Activated naive CD4-positive, alpha-beta T cell treated with Interleukin-2 at 50 U/mL for 16 hours (primary cell): ENCODE measurements around the gene IGSF8.

ENCODE experiments used
- DNase-seq: peaks from one replicate; pipeline ENCODE4 v3.0.0-alpha.2; 2020

The IGSF8 gene, protein sequence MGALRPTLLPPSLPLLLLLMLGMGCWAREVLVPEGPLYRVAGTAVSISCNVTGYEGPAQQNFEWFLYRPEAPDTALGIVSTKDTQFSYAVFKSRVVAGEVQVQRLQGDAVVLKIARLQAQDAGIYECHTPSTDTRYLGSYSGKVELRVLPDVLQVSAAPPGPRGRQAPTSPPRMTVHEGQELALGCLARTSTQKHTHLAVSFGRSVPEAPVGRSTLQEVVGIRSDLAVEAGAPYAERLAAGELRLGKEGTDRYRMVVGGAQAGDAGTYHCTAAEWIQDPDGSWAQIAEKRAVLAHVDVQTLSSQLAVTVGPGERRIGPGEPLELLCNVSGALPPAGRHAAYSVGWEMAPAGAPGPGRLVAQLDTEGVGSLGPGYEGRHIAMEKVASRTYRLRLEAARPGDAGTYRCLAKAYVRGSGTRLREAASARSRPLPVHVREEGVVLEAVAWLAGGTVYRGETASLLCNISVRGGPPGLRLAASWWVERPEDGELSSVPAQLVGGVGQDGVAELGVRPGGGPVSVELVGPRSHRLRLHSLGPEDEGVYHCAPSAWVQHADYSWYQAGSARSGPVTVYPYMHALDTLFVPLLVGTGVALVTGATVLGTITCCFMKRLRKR

GRCh38 chr1:160097911-160098851, at the start of gene IGSF8:
TSS of gene IGSF8 (minus strand) at chr1:160098619. CDS start at chr1:160098472, 147 bp downstream.
- DNase-seq, result peak; percentile 89

DNA sequence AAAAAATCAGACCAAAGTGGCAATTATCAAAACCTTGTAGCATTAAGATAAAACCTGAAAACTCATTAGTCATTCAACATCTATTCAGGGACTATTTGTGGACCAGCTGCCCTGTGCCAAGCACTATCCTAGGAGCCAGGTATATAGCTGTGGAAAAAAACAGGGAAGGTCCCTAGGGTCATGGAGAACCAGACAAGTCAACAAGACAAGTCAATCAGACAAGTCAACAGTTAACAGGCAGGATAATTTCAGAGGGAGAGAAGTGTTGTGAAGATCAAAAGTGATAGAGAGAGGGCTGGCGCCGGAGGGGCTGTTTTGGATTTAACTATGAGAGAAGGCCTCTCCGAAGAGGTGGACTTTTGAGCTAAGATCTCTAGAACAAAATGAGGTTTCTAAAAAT, 49.7 kb upstream of the IGSF8 start:
- no peak for DNase-seq

- no peak for DNase-seq
Measured at GRCh38 chr1:160146107-160146506, 47.7 kb upstream of the IGSF8 start.

- no peak for DNase-seq
Measured at GRCh38 chr1:160144921-160145320, 46.5 kb upstream of the IGSF8 start.

DNA sequence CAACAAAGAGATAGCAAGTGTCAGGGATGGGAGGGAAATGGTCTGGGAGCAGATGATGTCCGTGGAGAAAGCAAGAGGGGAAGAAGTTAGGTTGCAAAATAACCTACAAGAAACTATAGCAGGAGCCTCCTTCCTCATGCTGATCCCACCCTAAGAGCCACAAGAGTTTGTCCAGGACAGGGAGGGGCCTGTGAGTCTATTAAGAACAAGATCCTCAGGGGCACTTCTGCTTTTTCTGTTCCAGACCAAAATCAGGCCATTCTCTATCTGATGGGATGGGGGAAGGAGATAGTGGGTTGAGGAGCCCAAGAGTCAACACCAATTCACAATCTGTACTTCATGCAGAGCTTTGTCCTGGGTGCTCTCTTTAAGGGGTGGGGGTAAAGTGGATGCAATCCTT, 45.3 kb upstream of the IGSF8 start:
- no peak for DNase-seq

- no peak for DNase-seq
Measured at GRCh38 chr1:160139840-160140239, 41.4 kb upstream of the IGSF8 start.

DNA sequence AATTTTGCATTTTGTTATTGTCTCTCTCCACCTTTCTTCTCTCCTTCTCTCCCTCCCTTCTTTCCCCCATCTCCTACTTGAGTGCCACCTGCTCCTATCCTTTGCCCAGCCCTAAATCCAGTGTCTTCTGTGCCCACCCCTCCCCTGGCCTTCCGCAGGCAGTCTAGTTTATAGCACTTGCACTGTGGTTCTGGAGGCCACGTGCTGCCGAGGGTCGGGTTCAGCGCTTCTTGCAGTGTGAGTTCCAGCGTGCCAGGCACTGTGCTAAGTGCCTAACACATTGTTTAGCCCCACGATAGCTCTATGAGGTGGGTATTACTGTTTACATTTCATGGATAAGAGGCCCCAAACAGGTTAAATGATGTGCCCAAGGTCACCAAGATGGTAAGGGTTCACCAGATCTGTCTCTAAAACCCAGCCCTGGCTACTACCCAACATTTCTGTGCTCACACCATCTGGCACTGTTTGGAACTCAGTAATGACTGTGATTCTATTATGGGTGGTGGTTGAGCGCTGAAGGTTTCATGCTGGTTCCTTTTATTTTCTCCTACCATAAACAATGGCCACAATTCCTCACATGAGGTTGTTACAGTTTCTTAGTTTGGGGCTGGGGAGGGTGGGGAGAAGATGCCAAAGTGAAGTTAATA, 38.9 kb upstream of the IGSF8 start:
- no peak for DNase-seq

- no peak for DNase-seq
Measured at GRCh38 chr1:160136926-160137200, 38.4 kb upstream of the IGSF8 start.

GRCh38 chr1:160136121-160136925, 37.9 kb upstream of the IGSF8 start:
- no peak for DNase-seq

DNA sequence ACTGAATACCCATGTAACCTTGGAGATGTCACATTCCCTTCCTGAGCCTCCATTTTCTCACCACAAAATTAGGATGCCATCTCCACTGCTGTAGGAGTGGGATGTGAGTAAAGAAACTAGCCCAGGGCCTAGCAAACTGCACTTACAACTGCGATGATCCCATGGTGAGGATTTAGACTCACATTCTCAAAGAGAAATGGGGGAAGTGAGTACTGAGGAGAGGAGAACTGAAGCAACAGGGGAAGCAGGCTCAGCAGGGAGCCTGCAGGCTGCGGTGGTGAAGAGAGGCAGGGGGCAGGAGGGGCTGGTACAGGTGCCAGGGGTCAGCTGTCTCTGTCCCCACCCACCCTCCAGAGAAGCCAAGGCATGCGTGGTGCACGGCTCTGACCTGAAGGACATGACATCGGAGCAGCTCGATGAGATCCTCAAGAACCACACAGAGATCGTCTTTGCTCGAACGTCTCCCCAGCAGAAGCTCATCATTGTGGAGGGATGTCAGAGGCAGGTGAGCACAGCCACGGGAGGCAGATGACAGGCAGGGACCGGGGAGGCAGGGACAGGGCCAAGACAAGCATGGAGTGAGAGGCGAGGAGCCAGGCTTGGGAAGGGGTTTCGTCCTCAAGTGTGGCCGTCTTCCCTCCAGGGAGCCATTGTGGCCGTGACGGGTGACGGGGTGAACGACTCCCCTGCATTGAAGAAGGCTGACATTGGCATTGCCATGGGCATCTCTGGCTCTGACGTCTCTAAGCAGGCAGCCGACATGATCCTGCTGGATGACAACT, 36.6 kb upstream of the IGSF8 start:
- no peak for DNase-seq

DNA sequence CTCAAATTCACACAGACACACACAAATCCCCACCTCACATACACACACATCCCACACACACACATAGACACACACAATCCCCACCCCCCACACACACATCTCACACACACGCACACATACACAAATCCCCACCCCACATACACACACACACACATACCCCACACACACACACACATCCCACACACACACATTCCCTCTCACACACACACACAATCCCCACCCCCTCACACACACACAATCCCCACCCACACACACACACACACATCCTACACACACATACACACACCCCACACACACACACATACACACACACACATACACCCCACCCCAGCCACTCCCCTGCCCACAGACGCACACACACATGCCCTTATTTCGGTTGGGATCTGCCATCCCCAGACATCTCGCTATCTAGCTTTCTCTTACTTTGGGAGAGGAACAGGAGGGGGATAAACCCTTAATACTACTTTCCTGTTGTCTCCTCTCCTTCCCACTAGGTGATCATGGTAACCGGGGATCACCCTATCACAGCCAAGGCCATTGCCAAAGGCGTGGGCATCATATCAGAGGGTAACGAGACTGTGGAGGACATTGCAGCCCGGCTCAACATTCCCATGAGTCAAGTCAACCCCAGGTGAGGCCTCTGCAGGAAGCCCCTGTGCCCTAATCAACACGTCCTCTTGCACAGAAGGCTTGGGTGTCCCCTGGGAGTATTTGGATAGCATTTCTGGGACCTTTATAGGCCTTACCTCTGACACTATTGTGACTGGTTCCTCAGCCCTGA, 35.8 kb upstream of the IGSF8 start:
- DNase-seq, result no peak

- DNase-seq, result no peak
Measured at GRCh38 chr1:160131803-160132565, 33.6 kb upstream of the IGSF8 start.

GRCh38 chr1:160130939-160131338, 32.5 kb upstream of the IGSF8 start:
- no peak for DNase-seq

GRCh38 chr1:160130486-160130885, 32.1 kb upstream of the IGSF8 start:
- no peak for DNase-seq

- DNase-seq, result no peak
Measured at GRCh38 chr1:160129966-160130365, 31.5 kb upstream of the IGSF8 start.

DNA sequence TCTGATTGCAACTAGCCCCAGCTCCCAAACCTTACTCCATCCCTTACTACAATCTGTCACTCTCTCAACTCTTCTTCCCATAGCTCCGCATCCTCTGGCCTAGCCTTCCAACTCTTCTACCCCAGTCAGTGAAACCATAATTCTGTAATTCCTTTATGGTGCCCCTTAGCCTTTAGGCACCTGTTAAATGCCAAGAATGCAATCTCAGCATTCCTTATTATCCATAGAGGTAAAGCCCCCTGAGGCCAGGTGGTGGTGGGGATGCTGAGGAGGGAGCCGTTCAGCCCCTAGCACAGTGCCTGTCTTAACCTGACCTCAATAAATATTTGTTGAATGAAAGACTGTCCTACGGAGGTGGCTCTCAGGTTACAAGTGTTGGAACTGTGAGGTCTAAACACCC, 31.1 kb upstream of the IGSF8 start:
- no peak for DNase-seq

DNA sequence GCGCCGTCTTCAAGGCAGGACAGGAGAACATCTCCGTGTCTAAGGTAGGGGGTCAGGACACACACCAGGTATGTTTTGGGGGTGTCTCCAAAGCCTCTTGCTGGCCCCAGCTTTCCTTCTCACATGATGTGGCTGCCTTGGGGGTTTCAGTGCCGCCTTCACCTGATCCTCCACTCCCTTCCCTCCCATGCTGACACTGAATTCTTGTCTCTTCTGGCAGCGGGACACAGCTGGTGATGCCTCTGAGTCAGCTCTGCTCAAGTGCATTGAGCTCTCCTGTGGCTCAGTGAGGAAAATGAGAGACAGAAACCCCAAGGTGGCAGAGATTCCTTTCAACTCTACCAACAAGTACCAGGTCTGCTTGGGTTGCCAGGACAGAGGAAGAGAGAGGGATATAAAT, 30.6 kb upstream of the IGSF8 start:
- DNase-seq, result no peak

DNA sequence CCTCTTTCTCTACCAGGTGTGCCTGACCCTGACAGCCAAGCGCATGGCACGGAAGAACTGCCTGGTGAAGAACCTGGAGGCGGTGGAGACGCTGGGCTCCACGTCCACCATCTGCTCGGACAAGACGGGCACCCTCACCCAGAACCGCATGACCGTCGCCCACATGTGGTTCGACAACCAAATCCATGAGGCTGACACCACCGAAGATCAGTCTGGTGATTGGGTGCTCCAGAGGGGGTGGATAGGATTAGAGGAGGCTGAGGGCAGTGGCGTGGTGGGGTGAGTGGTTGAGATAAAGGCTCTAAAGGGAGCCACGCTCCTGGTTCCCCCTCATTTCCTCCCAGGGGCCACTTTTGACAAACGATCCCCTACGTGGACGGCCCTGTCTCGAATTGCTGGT, 30.2 kb upstream of the IGSF8 start:
- DNase-seq, result no peak

DNA sequence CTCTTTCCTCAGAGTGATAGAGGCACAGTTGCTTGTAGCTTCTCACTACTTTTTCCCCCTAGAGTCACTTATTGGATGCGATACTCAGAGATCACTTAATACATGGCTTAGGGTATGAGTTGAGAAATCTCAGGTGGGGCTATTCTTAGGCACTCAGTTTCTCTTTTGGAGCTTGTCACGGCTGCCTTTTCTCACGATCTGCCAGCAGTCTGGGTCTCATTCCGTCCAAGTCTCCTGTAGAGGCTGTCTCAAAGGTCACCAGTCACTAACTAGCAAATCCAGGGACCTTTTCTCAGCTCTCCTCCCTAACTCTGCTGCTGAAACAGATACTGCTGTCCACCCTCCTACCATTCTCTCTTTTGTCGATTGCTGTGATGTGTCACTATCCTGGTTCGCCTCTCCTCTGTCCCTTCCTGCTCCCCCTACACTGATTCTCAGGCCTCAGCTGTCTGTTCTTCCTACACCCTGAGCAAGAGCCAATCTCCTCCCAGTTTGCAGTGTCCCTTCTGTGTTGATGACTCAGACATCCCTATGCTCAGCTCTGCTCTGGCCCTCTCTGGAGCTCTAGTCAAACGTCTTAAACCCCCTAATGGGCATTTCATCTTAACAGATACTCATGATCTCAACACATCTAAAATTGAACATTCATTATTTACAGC, 29.6 kb upstream of the IGSF8 start:
- no peak for DNase-seq
